K562 (cell line): ENCODE data around the gene ANKRD34A. TPM values are rescaled to one million over a fixed set of nuclear protein-coding genes. Genes with fewer than 3 reads are reported as not detected.

ENCODE experiments used
- ATAC-seq: fragments of 200-7000 bp; cut with Tn5 transposase; 3 replicates; pipeline ENCODE4 v1.9.1; 2020; ENCODE audit warnings: moderate library complexity
- BruUV-seq: library from RNA; stranded (reverse); fragments of 400-500 nt; replicated peaks from 2 replicates; lab custom pipeline; 2021; lab: Mats Ljungman, UMichigan
- CTCF ChIA-PET: fragments of 300-600 bp; formaldehyde crosslinking; extraction: SDS; loops from one replicate; lab custom pipeline; 2021; ENCODE audit warnings: low intra/inter-chr PET ratio; lab: Yijun Ruan, JAX
- POLR2A ChIA-PET: fragments of 300-600, 350-650 bp; sonication (Branson Sonifier 250); formaldehyde crosslinking; extraction: SDS; loops from one replicate; lab custom pipeline; 2021; ENCODE audit warnings: antibody characterized with exemption, inconsistent platforms; lab: Yijun Ruan, JAX
- DNase-seq, 4 experiments: peaks; one replicate each; pipeline versions ENCODE4 v3.0.0 to v3.0.0-alpha.2; 2011 to 2018; ENCODE audit warnings: low spot score in 3 of 4, mixed read lengths in 3 of 4; ENCODE audit errors: extremely low read depth in 1 of 4
- FAIRE-seq: peaks from 2 replicates; lab custom pipeline; 2011; peaks lifted over from hg19 to GRCh38; lab: Jason Lieb, UNC
- H2AFZ ChIP-seq: 2 replicates; pipeline ENCODE4 v1.6.0; 2011; ENCODE audit warnings: low read depth, low read length, control low read depth, inconsistent platforms
- H3K27ac ChIP-seq: fragments of 200-600 bp; 3 replicates; pipeline ENCODE4 v1.8.0; 2011; ENCODE audit warnings: low read depth, mild to moderate bottlenecking, control low read depth, inconsistent platforms, low read length, moderate library complexity, mixed read lengths; ENCODE audit errors: extremely low read depth
- H3K27me3 ChIP-seq, 2 experiments: fragments of 300-600 bp in 1 of 2; 2 replicates in 1 of 2; 3 replicates in 1 of 2; pipeline versions ENCODE4 v1.6.0 to v1.8.0; 2011; ENCODE audit warnings: inconsistent platforms in 2 of 2, low read length in 2 of 2, mild to moderate bottlenecking in 1 of 2, mixed read lengths in 1 of 2, moderate library complexity in 1 of 2; ENCODE audit not compliant: control insufficient read depth in 2 of 2, insufficient read depth in 2 of 2
- H3K36me3 ChIP-seq: fragments of 300-600 bp; 3 replicates; pipeline ENCODE4 v1.8.0; 2011; ENCODE audit warnings: mild to moderate bottlenecking, low read length, inconsistent platforms; ENCODE audit not compliant: control insufficient read depth, insufficient read depth
- H3K4me1 ChIP-seq, 2 experiments: fragments of 200-600 bp in 1 of 2; replicated peaks in 1 of 2; 2 replicates in 1 of 2; 3 replicates in 1 of 2; pipeline versions ENCODE4 v1.5.1 to v1.8.0; 2011; ENCODE audit warnings: inconsistent platforms in 2 of 2, low read length in 2 of 2, mild to moderate bottlenecking in 1 of 2, mixed read lengths in 1 of 2, moderate library complexity in 1 of 2; ENCODE audit not compliant: control insufficient read depth in 2 of 2, insufficient read depth in 2 of 2
- H3K4me2 ChIP-seq: 2 replicates; pipeline ENCODE4 v1.6.1; 2011; ENCODE audit warnings: low read length, control low read depth, inconsistent platforms, mixed read lengths; ENCODE audit not compliant: insufficient read depth
- H3K4me3 ChIP-seq: fragments of 200-600 bp; sonication (generic), shearing (Covaris generic); 2 replicates; pipeline ENCODE4 v1.5.1; 2016; ENCODE audit warnings: control low read depth, inconsistent platforms
- H3K79me2 ChIP-seq: fragments of 200-600 bp; 3 replicates; pipeline ENCODE4 v1.8.0; 2011; ENCODE audit warnings: low read length, inconsistent platforms; ENCODE audit not compliant: control insufficient read depth, insufficient read depth
- H3K9ac ChIP-seq, 2 experiments: 2 replicates each; pipeline versions ENCODE4 v1.6.0 to v1.6.1; 2011; ENCODE audit warnings: low read depth in 2 of 2, low read length in 2 of 2, control low read depth in 1 of 2, inconsistent platforms in 1 of 2, mild to moderate bottlenecking in 1 of 2, mixed read lengths in 1 of 2; ENCODE audit not compliant: insufficient read depth in 1 of 2
- H3K9me1 ChIP-seq: one replicate; pipeline ENCODE4 v1.6.0; 2011; ENCODE audit warnings: inconsistent platforms, mild to moderate bottlenecking, low read length, moderate library complexity; ENCODE audit not compliant: control insufficient read depth, insufficient read depth
- H3K9me3 ChIP-seq: replicated peaks from 2 replicates; pipeline ENCODE4 v1.5.1; 2011; ENCODE audit warnings: low read depth, low read length, inconsistent platforms; ENCODE audit not compliant: control insufficient read depth, insufficient read depth
- H4K20me1 ChIP-seq: replicated peaks from 2 replicates; pipeline ENCODE4 v1.6.1; 2011; ENCODE audit warnings: low read length, inconsistent platforms, mixed read lengths; ENCODE audit not compliant: control insufficient read depth, insufficient read depth
- FOS ChIP-seq: IDR thresholded peaks from 3 replicates; pipeline ENCODE4 v1.6.1; 2011; ENCODE audit not compliant: insufficient read length; ENCODE audit errors: extremely low read depth
- JUND ChIP-seq, 2 experiments: IDR thresholded peaks; 2 replicates in 1 of 2; 3 replicates in 1 of 2; pipeline ENCODE4 v1.6.1; 2011; ENCODE audit warnings: borderline replicate concordance in 2 of 2, low read depth in 2 of 2, low read length in 2 of 2, improper control_type of control experiment in 1 of 2, missing biosample characterization in 1 of 2, missing genetic modification characterization in 1 of 2, missing genetic modification reagents in 1 of 2
- RFX5 ChIP-seq: IDR thresholded peaks from 2 replicates; pipeline ENCODE4 v1.6.1; 2011; ENCODE audit warnings: low read depth, mild to moderate bottlenecking, improper control_type of control experiment, low read length
- RUNX1 ChIP-seq: sonication (generic); IDR thresholded peaks from 2 replicates; pipeline ENCODE4 v1.6.1; 2016; ENCODE audit warnings: antibody characterized with exemption, low read depth
- U2AF1 ChIP-seq: fragments of 200-400 bp; formaldehyde crosslinking; optimal IDR thresholded peaks from 2 replicates; pipeline ENCODE3; 2017; ENCODE audit warnings: mild to moderate bottlenecking, low read depth, low read length, moderate library complexity
- in situ Hi-C: fragments of 300-500 bp; cut with MboI; formaldehyde crosslinking; loops from 4 replicates; pipeline ENCODE4 v1.15.0; 2018; ENCODE audit warnings: inconsistent platforms, mixed read lengths
- intact Hi-C: fragments of 100-400 bp; cut with micrococcal nuclease; formaldehyde crosslinking; loops from 2 replicates; pipeline ENCODE4 v1.14.2; 2022
- polyA plus RNA-seq, 8 experiments: library from polyadenylated mRNA; depleted of rRNA in 4 of 8; stranded (reverse) in 5 of 8; unstranded in 3 of 8; fragments of >200 nt; fragmentation: Nextera tagmentation in 2 of 8; fragmentation: Illumina TruSeq in 1 of 8; extraction: Ambion mirVana in 2 of 8; extraction: Trizol in 1 of 8; gene quantifications; 2 replicates each; pipeline versions ENCODE4 v1.2.1 to v1.2.3, GENCODE V29; 2011 to 2014; ENCODE audit warnings: inconsistent platforms in 1 of 8, missing spikeins in 1 of 8
- total RNA-seq, 7 experiments: library from RNA; depleted of rRNA in 6 of 7; stranded (reverse); fragments of >200 nt in 6 of 7; fragmentation: Illumina TruSeq in 2 of 7; extraction: Trizol in 2 of 7; gene quantifications; 2 replicates each; pipeline versions ENCODE4 v1.2.1 to v1.2.3, GENCODE V29; 2011 to 2021; ENCODE audit warnings: low replicate concordance in 1 of 7

The ANKRD34A gene
- total and polyA plus RNA-seq, 9 of the 15 experiments (the other 6 are each of a cell fraction or from before 2014, with no cell fraction given): 0.06 to 1.6 (median 0.43) TPM

- Histone ChIP-seq H4K20me1 (no peaks in the 10 kb centered on the region), H3K36me3 (no peaks in the 10 kb centered on the region), H3K9me3 (no peaks in the 10 kb centered on the region), H3K9ac (no peak overlapping the region), H3K4me3 (no peak overlapping the region), H3K27ac (no peak overlapping the region), H3K4me1 (peaks cover 35 to 37% of the 10 kb centered on the region in 2 experiments; a peak in 4 of 5 replicates), H3K79me2 (peaks cover 37% of the 10 kb centered on the region), H3K9me1 (no peaks in the 10 kb centered on the region), H2AFZ (peak overlapping the region; percentile 92; the same call in 1 of the 2 replicates), H3K4me2 (no peak overlapping the region), H3K27me3 (no peaks in the 10 kb centered on the region; a peak in 1 of 5 replicates)
- no TSS peak for BruUV-seq
- ChIA-PET POLR2A (interaction anchor here (0.9 to 2.7 kb wide), 6 partner anchors 15 to 99 kb away, joined by 5 to 18 read pairs (median 13); partner anchors contain the start of gene RBM8A), CTCF (no interaction called here)
- ATAC-seq (no peak), DNase-seq (no peak), FAIRE-seq (no peak)
- intact Hi-C loops (no loop called here), in situ Hi-C loops (no loop called here)
- TF ChIP-seq RFX5 (no peak), JUND (IDR thresholded peaks at IDR 0.05; ENCODE audit: borderline replicate concordance, low read depth, low read length) (no peak), JUND (tag; IDR thresholded peaks at IDR 0.05; ENCODE audit: borderline replicate concordance, low read depth, low read length) (no peak), RUNX1 (no peak), U2AF1 (no peak), FOS (no peak)
These were observed 5.6 kb downstream of the ANKRD34A start for GRCh38 chr1:145958734-145959133.
